Measurements from ENCODE around the gene CNTN1.
A peak's percentile ranks its signal among the peaks of the same experiment; 100 is the strongest.

CNTN1 gene

GRCh38 chr12:40691913-40692764 is at the start of gene CNTN1:
CNTN1 (plus strand) TSS chr12:40692439.
- DNase-seq (ENCODE audit: low spot score), result no peak

GRCh38 chr12:40643506-40643905 is 48.7 kb upstream of the CNTN1 start:
- no peak for DNase-seq (ENCODE audit: low spot score)

GRCh38 chr12:40643976-40644375 is 48.3 kb upstream of the CNTN1 start:
- no peak for DNase-seq (ENCODE audit: low spot score)

- no peak for DNase-seq (ENCODE audit: low spot score)
Measured at GRCh38 chr12:40644708-40645107, 47.5 kb upstream of the CNTN1 start.

GRCh38 chr12:40645361-40645760 is 46.9 kb upstream of the CNTN1 start:
- DNase-seq (ENCODE audit: low spot score), result no peak

- DNase-seq (ENCODE audit: low spot score), result no peak
Measured at GRCh38 chr12:40646456-40646855, 45.8 kb upstream of the CNTN1 start.

- no peak for DNase-seq (ENCODE audit: low spot score)
Measured at GRCh38 chr12:40646911-40647310, 45.3 kb upstream of the CNTN1 start.

GRCh38 chr12:40647651-40648050 is 44.6 kb upstream of the CNTN1 start:
- peak; percentile 37 for DNase-seq (ENCODE audit: low spot score)

- DNase-seq (ENCODE audit: low spot score), result no peak
Measured at GRCh38 chr12:40648519-40648918, 43.7 kb upstream of the CNTN1 start.

GRCh38 chr12:40650038-40650704 is 42.1 kb upstream of the CNTN1 start:
- DNase-seq (ENCODE audit: low spot score), result no peak

- no peak for DNase-seq (ENCODE audit: low spot score)
Measured at GRCh38 chr12:40655451-40655850, 36.8 kb upstream of the CNTN1 start.

- DNase-seq (ENCODE audit: low spot score), result no peak
Measured at GRCh38 chr12:40662366-40662765, 29.9 kb upstream of the CNTN1 start.

GRCh38 chr12:40663781-40664180 is 28.5 kb upstream of the CNTN1 start:
- no peak for DNase-seq (ENCODE audit: low spot score)

GRCh38 chr12:40668099-40668529 is 24.1 kb upstream of the CNTN1 start:
- no peak for DNase-seq (ENCODE audit: low spot score)

GRCh38 chr12:40672741-40673271 is 19.4 kb upstream of the CNTN1 start:
- no peak for DNase-seq (ENCODE audit: low spot score)

GRCh38 chr12:40681148-40681547 is 11.1 kb upstream of the CNTN1 start:
- DNase-seq (ENCODE audit: low spot score), result no peak

- no peak for DNase-seq (ENCODE audit: low spot score)
Measured at GRCh38 chr12:40684986-40685385, 7.3 kb upstream of the CNTN1 start.

- no peak for DNase-seq (ENCODE audit: low spot score)
Measured at GRCh38 chr12:40688085-40688725, 4.0 kb upstream of the CNTN1 start.

GRCh38 chr12:40689576-40689975 is 2.7 kb upstream of the CNTN1 start:
- DNase-seq (ENCODE audit: low spot score), result no peak

- no peak for DNase-seq (ENCODE audit: low spot score)
Measured at GRCh38 chr12:40692765-40693206, 547 bp downstream of the CNTN1 start.

GRCh38 chr12:40693207-40693821 is 1.1 kb downstream of the CNTN1 start:
- no peak for DNase-seq (ENCODE audit: low spot score)
